ENCODE data around the gene PDCD6IP.
"Not testable (repeated sequence)": the region's sequence is repeated elsewhere in the genome, so short reads cannot be mapped to it uniquely, and the experiment has no call there.

PDCD6IP gene

GRCh38 chr3:33833408-33834095, 35.1 kb downstream of the PDCD6IP start:
- H3K9me3 ChIP-seq (ENCODE audit: control insufficient read depth, low read length) = no peaks in the 10 kb centered on the region
- H3K4me1 ChIP-seq (ENCODE audit: control insufficient read depth, insufficient read depth, low read length) = no peaks in the 10 kb centered on the region
- H3K27me3 ChIP-seq (ENCODE audit: control insufficient read depth, insufficient read depth, low read length) = no peaks in the 10 kb centered on the region
- no peak overlapping the region for H3K4me3 ChIP-seq (ENCODE audit: low read length)
- no peak overlapping the region for H3K9ac ChIP-seq (ENCODE audit: low read length)
- H3K36me3 ChIP-seq (ENCODE audit: control insufficient read depth, insufficient read depth, low read length) = peaks cover 3% of the 10 kb centered on the region

DNA sequence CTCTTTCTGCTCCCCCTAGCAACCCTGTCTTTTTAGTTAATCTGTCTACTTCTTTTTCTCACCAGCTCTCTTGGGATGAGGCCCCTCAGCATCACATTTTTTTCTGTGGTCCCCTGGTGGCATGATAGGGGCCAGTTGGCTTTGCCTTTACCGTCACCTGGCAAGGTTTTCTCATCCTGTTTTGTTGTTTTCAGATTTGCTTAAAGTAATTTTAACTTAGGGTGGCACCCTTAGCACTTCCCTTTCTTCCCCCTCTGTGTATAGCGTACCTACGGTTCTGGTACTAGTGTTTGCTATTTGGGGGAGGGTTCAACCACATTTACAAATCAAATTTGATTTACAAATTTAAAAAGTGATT, 35.6 kb downstream of the PDCD6IP start:
- H3K9ac ChIP-seq (ENCODE audit: low read length) = no peak overlapping the region
- H3K4me1 ChIP-seq (ENCODE audit: control insufficient read depth, insufficient read depth, low read length) = no peaks in the 10 kb centered on the region
- H3K4me3 ChIP-seq (ENCODE audit: low read length) = no peak overlapping the region
- H3K36me3 ChIP-seq (ENCODE audit: control insufficient read depth, insufficient read depth, low read length) = peaks cover 3% of the 10 kb centered on the region
- H3K27me3 ChIP-seq (ENCODE audit: control insufficient read depth, insufficient read depth, low read length) = no peaks in the 10 kb centered on the region
- no peaks in the 10 kb centered on the region for H3K9me3 ChIP-seq (ENCODE audit: control insufficient read depth, low read length)

- H3K36me3 ChIP-seq (ENCODE audit: control insufficient read depth, insufficient read depth, low read length); H3K27me3 ChIP-seq (ENCODE audit: control insufficient read depth, insufficient read depth, low read length); H3K4me3 ChIP-seq (ENCODE audit: low read length); H3K9ac ChIP-seq (ENCODE audit: low read length); H3K4me1 ChIP-seq (ENCODE audit: control insufficient read depth, insufficient read depth, low read length); H3K9me3 ChIP-seq (ENCODE audit: control insufficient read depth, low read length): not testable (repeated sequence)
Observed at GRCh38 chr3:33837182-33837581, 38.8 kb downstream of the PDCD6IP start.

GRCh38 chr3:33839283-33839682, 40.9 kb downstream of the PDCD6IP start:
- Histone ChIP-seq H3K27me3 (ENCODE audit: control insufficient read depth, insufficient read depth, low read length) (no peaks in the 10 kb centered on the region), H3K36me3 (ENCODE audit: control insufficient read depth, insufficient read depth, low read length) (peaks cover 3% of the 10 kb centered on the region), H3K4me3 (ENCODE audit: low read length) (no peak overlapping the region), H3K9ac (ENCODE audit: low read length) (no peak overlapping the region), H3K4me1 (ENCODE audit: control insufficient read depth, insufficient read depth, low read length) (no peaks in the 10 kb centered on the region), H3K9me3 (ENCODE audit: control insufficient read depth, low read length) (no peaks in the 10 kb centered on the region)

DNA sequence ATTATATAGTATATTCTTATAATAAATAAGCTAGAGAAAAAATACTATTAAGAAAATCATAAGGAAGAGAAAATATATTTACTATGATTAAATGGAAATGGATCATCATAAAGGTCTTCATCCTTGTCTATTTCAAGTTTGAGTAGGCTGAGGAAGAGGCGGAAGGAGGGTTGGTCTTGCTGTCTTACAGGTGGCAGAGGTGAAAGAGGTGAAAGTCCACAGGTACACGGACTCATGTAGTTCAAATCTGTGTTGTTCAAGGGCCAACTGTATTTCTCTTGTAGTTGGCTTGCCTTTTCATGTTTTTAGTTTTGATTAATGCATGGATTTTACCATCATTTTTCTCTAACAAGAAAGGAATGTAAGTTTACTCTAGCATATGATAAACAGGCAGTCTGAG, 41.7 kb downstream of the PDCD6IP start:
- Histone ChIP-seq H3K4me1 (ENCODE audit: control insufficient read depth, insufficient read depth, low read length) (no peaks in the 10 kb centered on the region), H3K27me3 (ENCODE audit: control insufficient read depth, insufficient read depth, low read length) (no peaks in the 10 kb centered on the region), H3K9ac (ENCODE audit: low read length) (no peak overlapping the region), H3K4me3 (ENCODE audit: low read length) (no peak overlapping the region), H3K9me3 (ENCODE audit: control insufficient read depth, low read length) (no peaks in the 10 kb centered on the region), H3K36me3 (ENCODE audit: control insufficient read depth, insufficient read depth, low read length) (peaks cover 2% of the 10 kb centered on the region)

GRCh38 chr3:33848624-33849347, 50.4 kb downstream of the PDCD6IP start:
- no peaks in the 10 kb centered on the region for H3K36me3 ChIP-seq (ENCODE audit: control insufficient read depth, insufficient read depth, low read length)
- no peaks in the 10 kb centered on the region for H3K4me1 ChIP-seq (ENCODE audit: control insufficient read depth, insufficient read depth, low read length)

DNA sequence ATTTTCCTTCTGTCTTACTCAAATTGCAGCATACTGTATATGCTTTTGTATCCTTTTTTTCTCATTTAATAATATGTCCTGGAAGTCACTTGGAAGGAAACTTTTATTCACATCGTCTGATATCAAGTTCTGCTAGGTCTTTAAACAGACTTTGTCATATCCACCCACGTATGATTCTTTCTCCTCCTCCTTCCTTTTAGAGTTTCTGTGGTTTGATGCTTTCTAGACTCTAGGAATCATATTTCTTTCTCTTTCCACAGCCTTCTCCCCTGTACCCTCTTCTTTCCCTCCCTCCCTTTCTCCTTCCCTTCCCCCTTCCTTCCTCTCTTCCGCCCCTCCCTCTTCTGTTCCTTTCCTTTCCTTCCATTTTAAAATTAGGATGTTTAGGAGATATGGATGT, 52.2 kb downstream of the PDCD6IP start:
- not testable (repeated sequence) for H3K9me3 ChIP-seq (ENCODE audit: control insufficient read depth, low read length); H3K9ac ChIP-seq (ENCODE audit: low read length); H3K36me3 ChIP-seq (ENCODE audit: control insufficient read depth, insufficient read depth, low read length); H3K4me1 ChIP-seq (ENCODE audit: control insufficient read depth, insufficient read depth, low read length); H3K27me3 ChIP-seq (ENCODE audit: control insufficient read depth, insufficient read depth, low read length); H3K4me3 ChIP-seq (ENCODE audit: low read length)

More at GRCh38 chr3:33848624-33849347, 50.4 kb downstream of the PDCD6IP start:
- Histone ChIP-seq H3K27me3 (ENCODE audit: control insufficient read depth, insufficient read depth, low read length) (no peaks in the 10 kb centered on the region), H3K9ac (ENCODE audit: low read length) (no peak overlapping the region), H3K4me3 (ENCODE audit: low read length) (no peak overlapping the region), H3K9me3 (ENCODE audit: control insufficient read depth, low read length) (no peaks in the 10 kb centered on the region)

- H3K27me3 ChIP-seq (ENCODE audit: control insufficient read depth, insufficient read depth, low read length); H3K36me3 ChIP-seq (ENCODE audit: control insufficient read depth, insufficient read depth, low read length); H3K9ac ChIP-seq (ENCODE audit: low read length); H3K4me3 ChIP-seq (ENCODE audit: low read length); H3K9me3 ChIP-seq (ENCODE audit: control insufficient read depth, low read length); H3K4me1 ChIP-seq (ENCODE audit: control insufficient read depth, insufficient read depth, low read length): not testable (repeated sequence)
Observed at GRCh38 chr3:33855407-33855806, 57.0 kb downstream of the PDCD6IP start.

- Histone ChIP-seq H3K27me3 (ENCODE audit: control insufficient read depth, insufficient read depth, low read length) (no peaks in the 10 kb centered on the region), H3K4me3 (ENCODE audit: low read length) (no peak overlapping the region), H3K9ac (ENCODE audit: low read length) (no peak overlapping the region), H3K9me3 (ENCODE audit: control insufficient read depth, low read length) (no peaks in the 10 kb centered on the region), H3K4me1 (ENCODE audit: control insufficient read depth, insufficient read depth, low read length) (no peaks in the 10 kb centered on the region), H3K36me3 (ENCODE audit: control insufficient read depth, insufficient read depth, low read length) (no peaks in the 10 kb centered on the region)
Observed at GRCh38 chr3:33855884-33856546, 57.6 kb downstream of the PDCD6IP start.

- not testable (repeated sequence) for H3K27me3 ChIP-seq (ENCODE audit: control insufficient read depth, insufficient read depth, low read length); H3K4me3 ChIP-seq (ENCODE audit: low read length); H3K4me1 ChIP-seq (ENCODE audit: control insufficient read depth, insufficient read depth, low read length); H3K9me3 ChIP-seq (ENCODE audit: control insufficient read depth, low read length); H3K36me3 ChIP-seq (ENCODE audit: control insufficient read depth, insufficient read depth, low read length); H3K9ac ChIP-seq (ENCODE audit: low read length)
Observed at GRCh38 chr3:33857701-33858100, 59.3 kb downstream of the PDCD6IP start.

- H3K27me3 ChIP-seq (ENCODE audit: control insufficient read depth, insufficient read depth, low read length) = no peaks in the 10 kb centered on the region
- no peaks in the 10 kb centered on the region for H3K4me1 ChIP-seq (ENCODE audit: control insufficient read depth, insufficient read depth, low read length)
- H3K4me3 ChIP-seq (ENCODE audit: low read length) = no peak overlapping the region
- H3K9ac ChIP-seq (ENCODE audit: low read length) = no peak overlapping the region
- H3K9me3 ChIP-seq (ENCODE audit: control insufficient read depth, low read length) = no peaks in the 10 kb centered on the region
- H3K36me3 ChIP-seq (ENCODE audit: control insufficient read depth, insufficient read depth, low read length) = no peaks in the 10 kb centered on the region
Observed at GRCh38 chr3:33858131-33858530, 59.7 kb downstream of the PDCD6IP start.

DNA sequence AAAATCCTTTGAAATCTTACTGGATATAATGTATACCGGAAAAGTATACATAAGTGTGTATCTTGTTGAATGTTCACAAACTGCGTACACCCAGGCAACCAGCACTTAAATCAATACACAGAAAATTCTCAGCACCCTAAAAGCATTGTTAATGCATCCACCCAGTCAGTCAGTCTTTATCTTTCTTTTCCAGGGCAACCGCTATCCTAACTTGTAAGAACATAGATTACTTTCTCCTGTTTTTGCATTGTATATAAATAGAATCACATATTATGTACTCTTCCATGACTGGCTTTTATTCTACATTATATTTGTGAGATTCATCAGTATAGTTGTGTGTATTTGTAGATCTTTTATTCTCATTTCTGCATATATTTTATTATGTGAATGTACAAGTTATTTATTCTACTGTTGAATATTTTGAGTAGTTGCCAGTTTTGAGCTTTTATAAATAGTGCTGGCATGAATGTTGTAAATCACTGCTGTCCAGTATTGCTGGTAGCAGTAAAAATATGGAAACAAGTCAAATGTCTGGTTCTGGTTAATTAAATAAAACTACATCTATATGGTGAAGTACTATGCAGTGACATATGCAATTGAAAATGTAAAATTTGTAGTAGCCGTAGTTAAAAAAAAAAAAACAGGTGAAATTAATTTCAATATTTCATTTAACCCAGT, 62.1 kb downstream of the PDCD6IP start:
- Histone ChIP-seq H3K36me3 (ENCODE audit: control insufficient read depth, insufficient read depth, low read length) (no peaks in the 10 kb centered on the region), H3K4me1 (ENCODE audit: control insufficient read depth, insufficient read depth, low read length) (no peaks in the 10 kb centered on the region), H3K27me3 (ENCODE audit: control insufficient read depth, insufficient read depth, low read length) (no peaks in the 10 kb centered on the region), H3K9ac (ENCODE audit: low read length) (no peak overlapping the region), H3K4me3 (ENCODE audit: low read length) (no peak overlapping the region), H3K9me3 (ENCODE audit: control insufficient read depth, low read length) (no peaks in the 10 kb centered on the region)

All from mucosa of stomach (tissue), 1 donor.